HCT116 (cell line): ENCODE data around the gene ZEB2. TPM values are rescaled to one million over a fixed set of nuclear protein-coding genes. Genes with fewer than 3 reads are reported as not detected.

Experiments
- ATAC-seq: fragments of 200-7000 bp; cut with Tn5 transposase; 2 replicates; pipeline ENCODE4 v1.9.1; 2020; ENCODE audit warnings: mild to moderate bottlenecking, moderate library complexity
- BruUV-seq: library from RNA; stranded (reverse); fragments of 400-500 nt; replicated peaks from 2 replicates; lab custom pipeline; 2021; lab: Mats Ljungman, UMichigan
- CTCF ChIA-PET: fragments of 300-600 bp; sonication (Branson Sonifier 250); formaldehyde crosslinking; loops from one replicate; lab custom pipeline; 2021; ENCODE audit warnings: antibody characterized with exemption; lab: Charles Lee
- POLR2A ChIA-PET: fragments of 300-600, 350-600 bp; sonication (Branson Sonifier 250); formaldehyde crosslinking; loops from one replicate; lab custom pipeline; 2021; ENCODE audit warnings: antibody characterized with exemption; lab: Charles Lee
- RAD21 ChIA-PET, 2 experiments: fragments of 300-600 bp; sonication (Branson Sonifier 250); formaldehyde crosslinking; loops; one replicate each; lab custom pipeline; 2023; ENCODE audit warnings: low total read pairs in 2 of 2; ENCODE audit not compliant: uncharacterized antibody in 2 of 2, unreplicated experiment in 2 of 2, low non-redundant PET in 1 of 2; lab: Charles Lee
- DNase-seq: peaks from one replicate; pipeline ENCODE4 v3.0.0-alpha.2; 2010; ENCODE audit warnings: low read depth, low spot score
- H2AFZ ChIP-seq: fragments of 200-600 bp; shearing (Covaris generic), sonication (generic); 2 replicates; pipeline ENCODE4 v1.6.1; 2017; ENCODE audit warnings: low read depth, mixed run types, mixed read lengths, antibody characterized with exemption, low read length; ENCODE audit not compliant: poor library complexity, severe bottlenecking
- H3K27ac ChIP-seq: 2 replicates; pipeline ENCODE4 v1.5.1; 2012; ENCODE audit warnings: low read depth, low read length
- H3K27me3 ChIP-seq: fragments of 200-600 bp; sonication (generic); 2 replicates; pipeline ENCODE4 v1.6.1; 2016; ENCODE audit warnings: mixed run types, low read length, mixed read lengths; ENCODE audit not compliant: insufficient read depth
- H3K36me3 ChIP-seq, 2 experiments: fragments of 200-500 bp in 1 of 2; fragments of 200-600 bp in 1 of 2; sonication (Bioruptor generic) in 1 of 2; sonication (generic) in 1 of 2; 2 replicates each; pipeline versions ENCODE4 v1.5.1 to v1.6.1; 2014 to 2016; ENCODE audit warnings: low read length in 2 of 2, inconsistent platforms in 1 of 2, mixed read lengths in 1 of 2, mixed run types in 1 of 2; ENCODE audit not compliant: insufficient read depth in 2 of 2, control insufficient read depth in 1 of 2
- H3K4me1 ChIP-seq, 2 experiments: fragments of 200-600 bp in 1 of 2; sonication (generic) in 1 of 2; 2 replicates each; pipeline versions ENCODE4 v1.5.1 to v1.6.1; 2012 to 2017; ENCODE audit warnings: low read length in 2 of 2, inconsistent platforms in 1 of 2, mild to moderate bottlenecking in 1 of 2, mixed read lengths in 1 of 2, mixed run types in 1 of 2, moderate library complexity in 1 of 2; ENCODE audit not compliant: insufficient read depth in 2 of 2, control insufficient read depth in 1 of 2
- H3K4me2 ChIP-seq: fragments of 200-600 bp; sonication (generic); 2 replicates; pipeline ENCODE4 v1.6.1; 2017; ENCODE audit warnings: mixed run types, low read length, mixed read lengths
- H3K4me3 ChIP-seq, 2 experiments: fragments of 200-600 bp in 1 of 2; sonication (generic) in 1 of 2; replicated peaks in 1 of 2; 2 replicates each; pipeline ENCODE4 v1.5.1; 2011 to 2016; ENCODE audit warnings: low read length in 2 of 2, control low read depth in 1 of 2, low read depth in 1 of 2, mild to moderate bottlenecking in 1 of 2, mixed read lengths in 1 of 2, mixed run types in 1 of 2
- H3K79me2 ChIP-seq: fragments of 200-600 bp; sonication (generic); 2 replicates; pipeline ENCODE4 v1.6.1; 2017; ENCODE audit warnings: mild to moderate bottlenecking, mixed run types, low read length, moderate library complexity, mixed read lengths; ENCODE audit not compliant: insufficient read depth
- H3K9ac ChIP-seq: fragments of 200-600 bp; sonication (generic); 2 replicates; pipeline ENCODE4 v1.6.1; 2016; ENCODE audit warnings: low read length, mixed read lengths
- H3K9me2 ChIP-seq: fragments of 200-600 bp; sonication (generic), shearing (Covaris generic); 2 replicates; pipeline ENCODE4 v1.6.1; 2017; ENCODE audit warnings: mixed run types, mild to moderate bottlenecking, moderate library complexity; ENCODE audit not compliant: insufficient read depth
- H3K9me3 ChIP-seq, 2 experiments: fragments of 200-500 bp in 1 of 2; fragments of 200-600 bp in 1 of 2; sonication (Bioruptor generic) in 1 of 2; sonication (generic) in 1 of 2; 2 replicates each; pipeline ENCODE4 v1.6.1; 2014 to 2017; ENCODE audit warnings: low read length in 2 of 2, mixed read lengths in 2 of 2, inconsistent platforms in 1 of 2, low read depth in 1 of 2, mild to moderate bottlenecking in 1 of 2, mixed run types in 1 of 2, moderate library complexity in 1 of 2; ENCODE audit not compliant: control insufficient read depth in 1 of 2, insufficient read depth in 1 of 2
- H4K20me1 ChIP-seq: fragments of 200-600 bp; sonication (generic), shearing (Covaris generic); 2 replicates; pipeline ENCODE4 v1.6.1; 2017; ENCODE audit warnings: mixed run types, mild to moderate bottlenecking, moderate library complexity; ENCODE audit not compliant: insufficient read depth
- JUND ChIP-seq: IDR thresholded peaks from 2 replicates; pipeline ENCODE4 v1.6.1; 2012
- POLR2A ChIP-seq: IDR thresholded peaks from 2 replicates; pipeline ENCODE4 v1.7.0; 2011; ENCODE audit warnings: borderline replicate concordance; ENCODE audit not compliant: insufficient read depth, insufficient read length; ENCODE audit errors: extremely low read depth
- SP1 ChIP-seq: IDR thresholded peaks from 2 replicates; pipeline ENCODE4 v1.6.1; 2012; ENCODE audit warnings: low read depth
- TCF7L2 ChIP-seq: IDR thresholded peaks from 2 replicates; pipeline ENCODE4 v1.7.0; 2011; ENCODE audit warnings: borderline replicate concordance, inconsistent platforms; ENCODE audit not compliant: insufficient read depth, insufficient read length; ENCODE audit errors: extremely low read depth
- YY1 ChIP-seq: IDR thresholded peaks from 2 replicates; pipeline ENCODE4 v1.6.1; 2011; ENCODE audit warnings: low read length, low read depth, moderate library complexity, mild to moderate bottlenecking; ENCODE audit not compliant: insufficient replicate concordance; ENCODE audit errors: extremely low read depth
- ZBTB33 ChIP-seq: IDR thresholded peaks from 2 replicates; pipeline ENCODE4 v1.6.1; 2011; ENCODE audit warnings: mild to moderate bottlenecking, low read length, moderate library complexity; ENCODE audit not compliant: insufficient replicate concordance; ENCODE audit errors: extremely low read depth
- ZFX ChIP-seq: fragments of 450-650 bp; IDR thresholded peaks from 2 replicates; pipeline ENCODE4 v1.6.1; 2017
- intact Hi-C: fragments of 100-400 bp; cut with micrococcal nuclease; formaldehyde crosslinking; loops from 2 replicates; pipeline ENCODE4 v1.10.0; 2022
- total RNA-seq: library from RNA; stranded (reverse); gene quantifications from one replicate; pipeline ENCODE4 v1.2.1, GENCODE V29; 2021; ENCODE audit not compliant: unreplicated experiment

Gene ZEB2
- total RNA-seq, 1 experiment from 2014 or later, result 0.81 TPM

- CTCF ChIA-PET, result no interaction called here
Measured at GRCh38 chr2:144548532-144549191, 28.7 kb upstream of the ZEB2 start.

More at GRCh38 chr2:144548532-144549191, 28.7 kb upstream of the ZEB2 start:
- no peak for ATAC-seq
- H3K79me2 ChIP-seq, result no peaks in the 10 kb centered on the region
- TF ChIP-seq TCF7L2 (no peak), YY1 (no peak), JUND (no peak), POLR2A (no peak), ZBTB33 (no peak), ZFX (no peak), SP1 (no peak)
- H3K9me3 ChIP-seq, result no peaks in the 10 kb centered on the region
- no peaks in the 10 kb centered on the region for H3K36me3 ChIP-seq
- DNase-seq, result no peak
- H3K4me1 ChIP-seq, result no peaks in the 10 kb centered on the region
- no peaks in the 10 kb centered on the region for H3K9me2 ChIP-seq
- RAD21 ChIA-PET, result no interaction called here
- H3K27me3 ChIP-seq, result no peaks in the 10 kb centered on the region
- H4K20me1 ChIP-seq, result no peaks in the 10 kb centered on the region
- BruUV-seq, result no TSS peak
- intact Hi-C loops, result no loop called here
- H3K27ac ChIP-seq, result no peak overlapping the region
- POLR2A ChIA-PET, result no interaction called here
- H3K4me3 ChIP-seq, result no peak overlapping the region
- H3K4me2 ChIP-seq, result no peak overlapping the region
- H3K9ac ChIP-seq, result no peak overlapping the region
- H2AFZ ChIP-seq, result no peak overlapping the region
